ENCODE measurements around the gene RPS6KB2.

RPS6KB2 gene

DNA sequence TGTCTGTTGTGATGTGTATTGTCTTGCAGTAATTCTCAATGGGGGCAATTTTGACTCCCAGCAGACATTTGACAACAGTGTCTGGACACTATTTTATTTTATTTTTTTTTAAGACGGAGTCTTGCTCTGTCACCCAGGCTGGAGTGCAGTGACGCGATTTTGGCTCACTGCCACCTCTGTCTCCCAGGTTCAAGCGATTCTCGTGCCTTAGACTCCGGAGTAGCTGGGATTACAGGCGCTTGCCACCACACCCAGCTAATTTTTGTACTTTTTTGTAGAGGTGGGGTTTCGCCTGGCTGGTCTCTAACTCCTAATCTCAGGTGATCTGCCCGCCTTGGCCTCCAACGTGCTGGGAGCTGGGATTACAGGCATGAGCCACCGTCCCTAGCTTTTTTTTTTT is 1.4 kb downstream of the RPS6KB2 start:
- DNase-seq: no peak

DNA sequence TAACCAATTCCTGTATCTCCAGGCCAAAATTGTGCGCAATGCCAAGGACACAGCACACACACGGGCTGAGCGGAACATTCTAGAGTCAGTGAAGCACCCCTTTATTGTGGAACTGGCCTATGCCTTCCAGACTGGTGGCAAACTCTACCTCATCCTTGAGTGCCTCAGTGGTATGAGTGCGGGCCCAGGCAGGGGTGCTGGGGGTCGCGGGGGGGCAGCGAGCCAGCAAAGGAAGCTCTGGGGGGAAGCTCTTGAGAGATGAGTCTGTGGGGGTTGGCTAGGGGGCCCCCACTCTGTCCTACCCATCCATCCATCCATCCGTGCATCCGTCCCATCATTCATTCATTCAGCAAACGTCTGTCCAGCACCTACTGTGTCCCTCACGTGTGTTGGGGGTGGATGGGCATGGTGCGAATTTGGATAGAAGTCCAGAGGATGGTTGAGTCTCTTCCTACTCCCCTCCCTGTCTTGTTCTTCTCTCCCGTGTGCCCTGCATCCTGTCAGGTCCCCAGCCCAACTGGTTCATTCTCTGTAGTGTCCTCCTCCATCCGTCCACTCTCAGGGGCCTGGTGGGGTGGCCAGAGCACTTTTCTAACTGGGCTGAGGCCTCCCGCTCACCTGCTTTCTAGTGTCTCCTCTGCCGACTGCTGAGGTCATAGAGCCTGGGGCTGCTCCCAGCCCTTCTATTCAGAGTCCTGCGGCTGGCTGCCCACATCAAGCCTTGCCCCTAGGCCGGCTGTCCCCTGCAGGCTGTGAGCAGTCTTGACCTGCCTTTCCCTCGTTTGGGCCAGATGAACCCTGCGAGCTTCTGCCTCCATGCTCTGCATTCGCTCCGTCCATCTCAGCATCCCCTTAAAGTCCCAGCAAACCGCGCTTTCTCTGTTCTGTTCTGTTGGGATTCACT is 3.3 kb downstream of the RPS6KB2 start:
- no peak for DNase-seq

GRCh38 chr11:67432655-67433349 is 4.5 kb downstream of the RPS6KB2 start:
- DNase-seq: no peak

- no peak for DNase-seq
Measured at GRCh38 chr11:67433536-67434394, 5.5 kb downstream of the RPS6KB2 start.

DNA sequence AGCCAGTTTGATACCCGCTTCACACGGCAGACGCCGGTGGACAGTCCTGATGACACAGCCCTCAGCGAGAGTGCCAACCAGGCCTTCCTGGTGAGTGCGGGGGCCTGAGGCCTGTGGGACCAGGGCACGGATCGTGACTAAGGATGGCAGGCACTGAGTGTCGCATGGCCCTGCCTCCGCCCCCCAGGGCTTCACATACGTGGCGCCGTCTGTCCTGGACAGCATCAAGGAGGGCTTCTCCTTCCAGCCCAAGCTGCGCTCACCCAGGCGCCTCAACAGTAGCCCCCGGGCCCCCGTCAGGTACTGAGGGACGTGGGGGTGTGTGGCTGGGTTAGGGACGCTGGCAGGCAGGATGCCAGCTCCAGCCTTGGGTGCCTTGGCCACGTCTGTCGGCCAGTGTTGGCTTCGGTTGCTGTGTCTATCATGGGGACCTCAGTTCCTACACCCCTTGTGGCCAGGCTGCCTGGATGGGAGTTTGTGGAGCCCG is 6.1 kb downstream of the RPS6KB2 start:
- DNase-seq: peak; percentile 26

DNA sequence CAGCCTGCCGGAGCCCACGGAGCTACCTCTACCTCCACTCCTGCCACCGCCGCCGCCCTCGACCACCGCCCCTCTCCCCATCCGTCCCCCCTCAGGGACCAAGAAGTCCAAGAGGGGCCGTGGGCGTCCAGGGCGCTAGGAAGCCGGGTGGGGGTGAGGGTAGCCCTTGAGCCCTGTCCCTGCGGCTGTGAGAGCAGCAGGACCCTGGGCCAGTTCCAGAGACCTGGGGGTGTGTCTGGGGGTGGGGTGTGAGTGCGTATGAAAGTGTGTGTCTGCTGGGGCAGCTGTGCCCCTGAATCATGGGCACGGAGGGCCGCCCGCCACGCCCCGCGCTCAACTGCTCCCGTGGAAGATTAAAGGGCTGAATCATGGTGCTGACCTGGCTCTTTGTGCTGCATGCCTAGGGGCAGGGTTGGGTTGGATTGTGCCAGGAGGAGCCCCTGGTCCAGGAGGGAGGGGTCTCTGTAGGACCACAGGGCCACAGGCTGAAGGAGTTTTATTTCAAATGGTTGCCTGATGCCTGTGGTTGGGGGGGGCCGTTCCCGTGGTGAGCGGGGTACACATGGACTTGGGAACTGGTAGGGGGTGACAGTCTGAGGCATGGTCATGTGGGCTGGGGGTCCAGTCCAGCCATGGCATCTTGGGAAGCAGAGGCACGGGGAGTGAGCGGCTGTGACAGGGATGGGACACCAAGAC is 6.9 kb downstream of the RPS6KB2 start:
- DNase-seq: peak; percentile 32

- no peak for DNase-seq
Measured at GRCh38 chr11:67435727-67436458, 7.6 kb downstream of the RPS6KB2 start.

DNA sequence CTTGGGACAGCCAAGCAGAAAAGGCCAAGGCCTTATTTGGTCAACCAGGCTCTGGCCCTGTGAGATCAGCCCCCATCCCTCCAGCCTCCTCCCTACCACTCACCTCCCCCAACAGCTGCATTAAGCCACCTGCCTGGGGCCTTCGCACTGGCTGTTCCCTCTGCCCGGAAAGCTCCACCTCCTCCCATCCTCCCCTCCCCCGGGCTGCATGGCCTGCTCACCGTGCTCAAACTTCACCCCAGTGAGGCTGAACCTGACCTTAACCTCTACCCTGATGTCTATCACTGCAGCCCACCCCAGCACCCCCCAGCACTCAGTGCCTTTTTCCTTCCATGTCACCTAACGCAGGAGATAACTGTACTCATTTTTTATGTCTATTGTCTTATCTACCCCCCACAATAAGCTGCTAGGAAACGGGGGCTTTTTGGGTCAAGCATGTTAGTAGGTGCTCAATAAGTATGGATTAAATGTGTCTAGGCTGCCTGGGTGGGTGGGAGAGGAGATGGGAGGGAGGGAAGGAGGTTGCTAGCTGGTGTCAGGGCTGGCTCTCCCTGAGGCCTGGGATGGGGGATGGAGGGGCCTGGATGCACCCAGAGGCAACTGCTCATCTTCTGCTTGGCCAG is 8.3 kb downstream of the RPS6KB2 start:
- peak; percentile 73 for DNase-seq

DNA sequence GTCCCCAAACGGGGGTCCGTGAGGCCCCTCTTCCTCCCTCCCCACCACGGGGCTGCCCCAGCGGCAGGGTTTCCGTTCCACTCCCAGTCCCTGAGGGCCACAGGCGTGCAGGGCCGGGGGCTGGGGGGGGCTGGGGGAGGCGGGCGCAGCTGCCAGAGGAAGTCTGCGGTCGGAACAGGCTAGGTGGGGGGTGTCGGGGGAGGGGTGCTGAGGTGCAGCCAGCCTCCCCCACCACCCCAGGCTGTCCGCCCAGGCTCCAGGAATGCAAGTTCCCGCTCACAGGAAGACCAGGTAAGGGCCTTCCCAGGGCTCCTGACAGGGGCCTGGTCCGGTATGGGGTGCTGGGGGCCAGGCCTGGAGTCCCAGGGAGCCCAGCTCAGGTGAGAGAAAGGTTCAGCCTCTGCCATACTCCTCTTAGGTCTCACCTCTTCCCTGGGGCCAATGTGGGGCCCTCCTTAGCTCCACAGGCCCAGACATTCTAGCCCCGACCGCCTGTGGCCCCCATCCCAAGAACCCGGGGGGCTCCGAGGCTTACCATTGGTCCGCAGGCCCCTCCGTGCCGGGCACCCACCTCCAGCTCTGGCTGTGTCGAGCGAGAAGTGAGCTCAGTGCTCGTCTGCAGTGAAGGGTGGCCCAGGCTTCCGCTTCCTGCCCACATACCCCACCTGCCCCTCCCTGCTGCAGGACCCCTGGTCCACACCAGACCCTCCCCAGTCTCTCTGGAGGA is 9.0 kb downstream of the RPS6KB2 start, which contains the start of gene PTPRCAP:
TSS of gene PTPRCAP (minus strand) at position 601 of the 727 bp plus-strand sequence. CDS start at position 538, 63 bp downstream.
- peak; percentile 70 for DNase-seq

DNA sequence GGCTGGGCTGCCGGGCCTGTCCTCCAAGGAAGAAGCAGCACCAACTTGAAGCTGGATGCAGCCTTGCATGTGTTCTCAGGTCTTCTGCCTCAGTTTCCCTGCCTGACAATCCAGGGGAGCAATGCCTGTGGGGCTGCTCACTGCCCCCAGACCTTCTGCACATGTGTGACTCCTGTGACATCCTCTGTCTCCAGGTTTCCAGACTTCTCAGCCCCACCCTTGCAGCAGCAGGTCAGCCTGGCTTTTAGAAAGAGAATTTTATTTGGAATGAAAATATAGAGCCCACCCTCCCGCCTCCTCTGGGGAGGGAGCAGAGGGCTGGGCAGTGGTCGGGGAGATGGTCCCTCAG is 9.5 kb downstream of the RPS6KB2 start:
- DNase-seq: no peak

GRCh38 chr11:67438158-67438902 is 10.0 kb downstream of the RPS6KB2 start:
- DNase-seq: peak; percentile 77

- peak; percentile 30 for DNase-seq
Measured at GRCh38 chr11:67439321-67440228, 11.3 kb downstream of the RPS6KB2 start.

- no peak for DNase-seq
Measured at GRCh38 chr11:67440229-67441097, 12.2 kb downstream of the RPS6KB2 start.

DNA sequence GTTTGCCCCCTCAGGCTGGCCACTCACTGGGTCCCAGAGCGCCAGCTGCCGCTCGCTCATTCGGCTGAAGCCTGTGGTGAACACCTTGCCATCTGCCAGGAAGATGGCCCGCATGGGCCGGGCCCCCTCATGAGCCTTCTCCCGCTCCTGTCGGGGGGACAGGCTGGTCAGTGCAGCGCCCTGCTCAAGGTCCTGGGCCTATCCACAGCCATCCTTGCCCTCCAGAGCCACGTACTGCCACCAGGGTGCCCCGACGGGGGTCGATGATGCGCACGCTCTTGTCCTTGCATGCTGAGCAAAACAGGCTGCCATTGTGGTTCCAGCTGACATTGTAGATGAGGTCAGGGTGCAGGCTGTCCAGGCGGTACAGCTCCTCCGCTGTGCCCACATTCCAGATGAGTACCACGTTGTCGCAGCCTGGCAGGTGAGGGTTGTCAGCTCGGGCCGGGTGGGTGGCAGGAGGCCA is 12.8 kb downstream of the RPS6KB2 start:
- DNase-seq: no peak

DNA sequence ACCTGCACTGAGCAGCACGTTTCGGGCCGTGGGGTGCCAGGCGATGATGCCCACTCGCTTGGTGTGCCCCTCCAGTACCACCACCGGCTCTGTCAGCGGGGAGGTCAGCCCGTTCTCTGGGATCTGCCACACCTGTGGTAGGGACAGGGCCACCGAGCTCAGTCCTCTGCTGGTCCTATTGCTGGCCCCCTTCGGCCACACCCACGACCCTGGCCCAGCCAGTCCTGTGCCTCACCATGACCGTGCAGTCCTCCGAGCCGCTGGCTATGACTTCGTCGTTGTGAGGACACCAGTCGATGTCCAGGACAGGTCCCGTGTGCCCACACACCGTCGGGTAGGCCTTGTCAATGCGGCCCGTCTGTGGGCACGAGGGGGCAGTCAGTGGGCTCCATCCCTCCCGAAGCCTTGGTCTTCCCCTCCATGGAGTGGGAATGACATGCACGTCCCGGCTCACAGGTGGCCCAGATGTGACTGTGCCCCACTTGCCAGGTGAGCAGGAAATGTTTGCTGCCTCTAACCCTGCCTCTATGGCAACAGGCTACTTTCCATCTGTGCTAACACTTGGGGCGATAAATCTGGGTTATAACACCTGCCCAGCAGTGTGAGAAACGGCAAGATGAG is 13.5 kb downstream of the RPS6KB2 start:
- no peak for DNase-seq

GRCh38 chr11:67442504-67443404 is 14.5 kb downstream of the RPS6KB2 start:
- DNase-seq: no peak
